VCaP (cell line): ENCODE results near the gene SLC1A2.

ENCODE experiments used
- H3K27ac ChIP-seq: fragments of 450-650 bp; 2 replicates; pipeline ENCODE4 v1.5.1; 2017
- CTCF ChIP-seq: fragments of 450-650 bp; conservative IDR thresholded peaks from 2 replicates; pipeline ENCODE4 v1.5.1; 2017; ENCODE audit warnings: mild to moderate bottlenecking, moderate library complexity

SLC1A2 gene

GRCh38 chr11:35413598-35413997 lies 5.8 kb downstream of the SLC1A2 start:
- no peak overlapping the region for H3K27ac ChIP-seq
- TF ChIP-seq CTCF = no peak

- no peak overlapping the region for H3K27ac ChIP-seq
- TF ChIP-seq CTCF = peak; percentile 73
These were observed 7.1 kb downstream of the SLC1A2 start for GRCh38 chr11:35412285-35412684.

DNA sequence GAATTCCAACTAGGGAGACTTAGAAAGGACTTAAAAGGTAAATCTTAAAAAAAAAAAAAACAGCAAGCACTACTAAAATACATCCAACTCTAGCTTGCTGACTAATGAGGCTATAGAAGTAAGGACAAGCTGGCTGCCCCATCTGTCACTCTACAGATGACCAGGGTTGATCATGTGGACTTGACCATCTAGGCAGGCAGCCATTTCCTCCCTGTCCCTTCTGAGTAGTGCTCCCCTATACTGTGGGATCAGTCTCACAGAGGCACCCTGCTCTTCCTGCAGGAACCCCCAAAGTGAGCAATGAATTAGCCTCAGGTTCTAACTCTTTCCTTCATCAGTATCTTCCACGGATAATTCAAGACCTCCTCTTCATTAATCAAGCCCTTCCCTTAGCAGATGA lies 12.3 kb downstream of the SLC1A2 start:
- TF ChIP-seq CTCF = no peak
- H3K27ac ChIP-seq = no peak overlapping the region

DNA sequence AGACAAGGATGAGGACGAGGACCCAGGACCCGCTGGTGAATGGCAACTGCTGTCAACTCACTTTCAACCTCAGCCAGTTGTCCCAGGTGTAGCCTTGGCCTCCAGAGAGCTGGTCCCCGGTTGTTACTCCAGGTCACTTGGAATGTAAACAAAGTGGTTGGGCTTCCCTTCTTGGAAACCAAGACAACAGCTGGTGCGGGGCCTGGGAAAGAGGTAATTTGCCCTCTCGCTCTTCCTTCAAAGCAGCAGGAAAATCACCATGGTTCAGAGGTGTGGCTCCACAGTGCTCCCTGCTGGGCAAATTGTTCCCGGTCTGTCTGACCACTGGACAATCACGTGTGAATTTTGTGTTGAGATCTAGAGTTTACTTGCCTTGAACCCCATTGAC lies 15.0 kb downstream of the SLC1A2 start:
- peak overlapping the region; percentile 43; the same call in 1 of the 2 replicates for H3K27ac ChIP-seq
- TF ChIP-seq CTCF = peak; percentile 36; the same call in 1 of the 2 replicates

DNA sequence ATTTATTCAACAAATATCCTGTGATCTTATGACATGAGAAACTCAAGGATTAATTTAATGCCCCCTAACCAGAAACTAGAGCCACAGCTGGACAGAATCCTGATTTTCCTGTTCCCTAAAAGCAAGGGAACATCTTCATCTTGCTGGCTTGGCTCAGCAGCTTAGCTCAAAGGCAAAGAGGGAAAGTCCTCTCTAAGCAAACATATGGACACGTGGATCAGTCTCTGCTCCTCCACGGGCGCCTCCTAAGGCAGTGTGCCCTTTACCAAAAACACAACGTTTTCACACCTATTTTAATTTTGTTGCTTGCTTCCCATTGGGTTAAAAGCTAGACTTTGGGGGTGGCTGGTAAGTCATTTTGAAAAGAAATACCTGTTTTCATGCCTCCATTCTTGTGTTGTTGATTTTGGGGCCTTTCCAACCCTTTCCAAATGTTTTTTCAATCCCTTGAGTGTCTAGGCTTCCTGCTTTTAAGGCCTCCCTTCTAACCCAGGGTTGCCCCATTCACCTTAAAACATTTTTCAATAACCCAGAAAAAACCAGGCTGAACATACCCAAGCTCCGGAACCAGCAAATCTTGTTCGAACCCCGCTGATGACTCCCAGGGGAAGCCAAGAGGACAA lies 15.5 kb downstream of the SLC1A2 start:
- H3K27ac ChIP-seq = peak overlapping the region; percentile 43; the same call in 1 of the 2 replicates
- no peak for TF ChIP-seq CTCF

DNA sequence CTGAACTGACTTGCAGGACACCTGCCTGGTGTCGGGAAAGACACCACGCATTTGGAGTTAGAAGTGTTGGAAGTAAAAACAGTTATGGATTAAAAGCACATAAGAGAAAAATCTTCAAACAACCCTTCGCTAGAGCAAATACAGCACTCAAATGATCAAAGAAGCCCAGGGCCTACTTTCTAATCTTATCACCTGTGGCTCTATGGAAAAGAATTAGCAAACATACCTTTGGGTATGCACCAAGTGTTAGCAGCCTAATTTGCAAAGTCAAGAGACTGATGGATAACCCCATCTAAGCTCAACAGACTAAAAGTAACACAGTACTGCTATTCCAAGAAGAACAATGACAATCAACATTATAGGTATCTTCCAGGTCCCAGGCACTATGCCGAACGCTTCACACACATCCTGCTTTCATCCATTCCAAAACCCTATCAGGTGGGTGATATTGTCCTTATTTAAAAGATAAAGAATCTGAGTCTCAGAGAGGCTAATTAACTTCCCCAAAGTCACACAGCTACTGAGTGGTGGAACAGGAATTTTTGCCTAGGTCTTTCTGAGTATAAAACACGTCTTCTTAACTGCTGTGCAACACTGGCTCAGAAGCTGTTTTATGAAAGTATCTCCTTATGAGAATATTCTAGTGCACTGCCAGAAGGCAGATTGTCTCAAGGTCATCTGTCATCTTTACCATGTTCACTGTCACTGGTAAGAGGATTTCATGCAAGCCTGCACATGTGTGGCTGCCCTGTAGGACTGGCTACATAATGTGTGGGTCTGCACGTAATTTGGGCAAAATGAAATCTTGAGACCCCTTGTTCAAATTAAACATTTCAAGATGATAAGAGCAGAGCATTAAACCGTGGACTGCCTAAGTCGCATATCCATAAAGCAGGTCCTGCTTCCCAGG lies 16.4 kb downstream of the SLC1A2 start:
- no peak overlapping the region for H3K27ac ChIP-seq
- no peak for TF ChIP-seq CTCF

DNA sequence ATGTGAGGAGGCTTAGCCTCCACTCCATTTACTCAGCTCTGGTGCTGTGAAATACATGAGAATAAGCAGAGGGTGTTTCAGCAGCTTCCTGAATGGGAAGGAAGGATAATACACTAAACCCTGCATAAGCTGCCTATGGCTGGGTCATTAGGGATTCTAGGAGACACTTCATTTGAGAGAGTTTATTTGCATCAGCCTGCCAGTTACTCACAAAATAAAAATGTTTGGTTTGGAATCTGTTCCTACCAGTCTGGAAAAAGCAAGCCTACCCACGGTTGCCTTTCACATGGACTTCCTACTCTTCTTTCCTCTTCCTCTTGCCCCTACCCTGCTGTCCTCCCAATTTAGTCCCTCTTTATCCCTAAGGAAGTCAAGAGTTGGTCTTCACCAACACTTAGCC lies 20.5 kb downstream of the SLC1A2 start:
- H3K27ac ChIP-seq = no peak overlapping the region
- no peak for TF ChIP-seq CTCF
